ENCODE results near the gene CLCN3.
A peak's percentile ranks its signal among the peaks of the same experiment; 100 is the strongest.
"Not testable (repeated sequence)": the region's sequence is repeated elsewhere in the genome, so short reads cannot be mapped to it uniquely, and the experiment has no call there.

The CLCN3 gene

DNA sequence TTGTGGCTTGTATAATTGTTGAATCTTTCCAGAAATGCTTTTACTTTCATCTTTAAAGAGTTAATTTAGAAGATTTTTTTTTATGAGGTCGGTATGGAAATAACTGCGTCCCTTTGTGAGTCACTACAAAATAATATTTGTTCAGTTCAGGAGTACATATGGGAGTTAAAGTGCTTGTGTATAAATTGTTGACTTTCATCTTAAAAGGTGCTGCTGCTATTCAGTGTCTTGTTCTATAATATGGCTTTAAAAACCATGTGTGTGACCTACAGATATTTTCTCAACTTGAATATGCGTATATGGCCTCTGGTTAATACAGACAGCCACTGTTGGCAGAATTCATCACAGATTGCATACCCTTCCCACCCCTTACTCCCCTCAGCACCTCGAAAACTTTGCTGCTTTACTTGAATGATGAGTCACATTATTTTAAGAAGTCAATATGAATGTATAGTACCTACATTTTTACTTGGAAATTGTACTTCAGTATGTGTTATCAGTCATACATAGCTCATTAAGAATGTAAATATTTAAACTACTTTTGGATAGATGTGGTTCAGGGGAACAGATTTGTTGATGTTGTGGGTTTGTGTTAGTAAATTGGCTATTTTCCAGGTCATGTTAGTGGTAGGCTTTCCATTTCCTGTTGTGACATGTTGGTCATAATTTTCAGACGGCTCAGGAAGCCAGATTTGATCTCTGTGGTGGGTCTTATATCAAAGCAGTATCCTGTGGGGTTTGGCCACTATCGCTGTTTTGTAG lies 1.5 kb downstream of the CLCN3 start:
- Histone ChIP-seq H3K4me2 (ENCODE audit: low read depth, low read length) (peak overlapping the region; percentile 91), H3K79me2 (ENCODE audit: low read length) (peaks cover 63% of the 10 kb centered on the region), H3K36me3 (replicated peaks; ENCODE audit: insufficient read depth, low read length) (no peaks in the 10 kb centered on the region), H3F3A (ENCODE audit: insufficient read depth, low read length) (peaks cover 6% of the 10 kb centered on the region), H3K4me1 (ENCODE audit: low read length) (peaks cover 15% of the 10 kb centered on the region), H3K9ac (ENCODE audit: low read length) (peak overlapping the region; percentile 92; the same call in 1 of the 2 replicates), H3K27me3 (replicated peaks; ENCODE audit: insufficient read depth, low read length) (no peaks in the 10 kb centered on the region), H3K9me2 (replicated peaks; ENCODE audit: insufficient read depth, low read length) (no peaks in the 10 kb centered on the region), H3K4me3 (ENCODE audit: low read length) (peak overlapping the region; percentile 98), H2AFZ (ENCODE audit: low read length) (no peak overlapping the region), H3K27ac (ENCODE audit: low read length) (peak overlapping the region; percentile 14; the same call in 1 of the 2 replicates), H3K9me3 (replicated peaks; ENCODE audit: insufficient read depth, low read length) (no peaks in the 10 kb centered on the region), H4K20me1 (ENCODE audit: insufficient read depth, low read length) (no peaks in the 10 kb centered on the region)
- DNase-seq = peak; percentile 40
- TF ChIP-seq EZH2phosphoT487 (IDR thresholded peaks at IDR 0.05; ENCODE audit: low read length) = no peak
- TF ChIP-seq, protein P1, sequence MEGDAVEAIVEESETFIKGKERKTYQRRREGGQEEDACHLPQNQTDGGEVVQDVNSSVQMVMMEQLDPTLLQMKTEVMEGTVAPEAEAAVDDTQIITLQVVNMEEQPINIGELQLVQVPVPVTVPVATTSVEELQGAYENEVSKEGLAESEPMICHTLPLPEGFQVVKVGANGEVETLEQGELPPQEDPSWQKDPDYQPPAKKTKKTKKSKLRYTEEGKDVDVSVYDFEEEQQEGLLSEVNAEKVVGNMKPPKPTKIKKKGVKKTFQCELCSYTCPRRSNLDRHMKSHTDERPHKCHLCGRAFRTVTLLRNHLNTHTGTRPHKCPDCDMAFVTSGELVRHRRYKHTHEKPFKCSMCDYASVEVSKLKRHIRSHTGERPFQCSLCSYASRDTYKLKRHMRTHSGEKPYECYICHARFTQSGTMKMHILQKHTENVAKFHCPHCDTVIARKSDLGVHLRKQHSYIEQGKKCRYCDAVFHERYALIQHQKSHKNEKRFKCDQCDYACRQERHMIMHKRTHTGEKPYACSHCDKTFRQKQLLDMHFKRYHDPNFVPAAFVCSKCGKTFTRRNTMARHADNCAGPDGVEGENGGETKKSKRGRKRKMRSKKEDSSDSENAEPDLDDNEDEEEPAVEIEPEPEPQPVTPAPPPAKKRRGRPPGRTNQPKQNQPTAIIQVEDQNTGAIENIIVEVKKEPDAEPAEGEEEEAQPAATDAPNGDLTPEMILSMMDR (IDR thresholded peaks at IDR 0.05; ENCODE audit: low read length) = no peak
- TF ChIP-seq EZH2 (optimal IDR thresholded peaks at IDR 0.05; ENCODE audit: low read depth, low read length) = no peak

- Histone ChIP-seq H3K79me2 (ENCODE audit: low read length) (peaks cover 70% of the 10 kb centered on the region), H3K9ac (ENCODE audit: low read length) (no peak overlapping the region)
Measured at GRCh38 chr4:169622566-169622965, 2.2 kb downstream of the CLCN3 start.

GRCh38 chr4:169624012-169624411 lies 3.6 kb downstream of the CLCN3 start:
- H3K9me2 ChIP-seq (replicated peaks; ENCODE audit: insufficient read depth, low read length); H2AFZ ChIP-seq (ENCODE audit: low read length); H3K36me3 ChIP-seq (replicated peaks; ENCODE audit: insufficient read depth, low read length); H3K4me1 ChIP-seq (ENCODE audit: low read length); H3K4me3 ChIP-seq (ENCODE audit: low read length); H3K9me3 ChIP-seq (replicated peaks; ENCODE audit: insufficient read depth, low read length); H3K4me2 ChIP-seq (ENCODE audit: low read depth, low read length); H3K27me3 ChIP-seq (replicated peaks; ENCODE audit: insufficient read depth, low read length); H3F3A ChIP-seq (ENCODE audit: insufficient read depth, low read length); H3K27ac ChIP-seq (ENCODE audit: low read length); H3K9ac ChIP-seq (ENCODE audit: low read length); DNase-seq; H4K20me1 ChIP-seq (ENCODE audit: insufficient read depth, low read length): not testable (repeated sequence)
- peaks cover 74% of the 10 kb centered on the region for H3K79me2 ChIP-seq (ENCODE audit: low read length)

More at GRCh38 chr4:169622566-169622965, 2.2 kb downstream of the CLCN3 start:
- H3F3A ChIP-seq (ENCODE audit: insufficient read depth, low read length) = peaks cover 6% of the 10 kb centered on the region
- H3K36me3 ChIP-seq (replicated peaks; ENCODE audit: insufficient read depth, low read length) = no peaks in the 10 kb centered on the region
- H3K4me1 ChIP-seq (ENCODE audit: low read length) = peaks cover 15% of the 10 kb centered on the region
- H3K27ac ChIP-seq (ENCODE audit: low read length) = no peak overlapping the region
- no peak for DNase-seq
- peak overlapping the region; percentile 91 for H3K4me2 ChIP-seq (ENCODE audit: low read depth, low read length)
- TF ChIP-seq, protein P1 (IDR thresholded peaks at IDR 0.05; ENCODE audit: low read length) = no peak
- TF ChIP-seq EZH2 (optimal IDR thresholded peaks at IDR 0.05; ENCODE audit: low read depth, low read length) (no peak), EZH2phosphoT487 (IDR thresholded peaks at IDR 0.05; ENCODE audit: low read length) (no peak)
- no peaks in the 10 kb centered on the region for H3K27me3 ChIP-seq (replicated peaks; ENCODE audit: insufficient read depth, low read length)
- H4K20me1 ChIP-seq (ENCODE audit: insufficient read depth, low read length) = no peaks in the 10 kb centered on the region
- no peaks in the 10 kb centered on the region for H3K9me3 ChIP-seq (replicated peaks; ENCODE audit: insufficient read depth, low read length)
- H3K9me2 ChIP-seq (replicated peaks; ENCODE audit: insufficient read depth, low read length) = no peaks in the 10 kb centered on the region
- no peak overlapping the region for H2AFZ ChIP-seq (ENCODE audit: low read length)
- no peak overlapping the region for H3K4me3 ChIP-seq (ENCODE audit: low read length)

- H3K27ac ChIP-seq (ENCODE audit: low read length) = no peak overlapping the region
- no peaks in the 10 kb centered on the region for H3K9me2 ChIP-seq (replicated peaks; ENCODE audit: insufficient read depth, low read length)
- H3K36me3 ChIP-seq (replicated peaks; ENCODE audit: insufficient read depth, low read length) = no peaks in the 10 kb centered on the region
- no peaks in the 10 kb centered on the region for H3K27me3 ChIP-seq (replicated peaks; ENCODE audit: insufficient read depth, low read length)
- no peak overlapping the region for H3K9ac ChIP-seq (ENCODE audit: low read length)
- no peak for TF ChIP-seq EZH2 (optimal IDR thresholded peaks at IDR 0.05; ENCODE audit: low read depth, low read length)
- TF ChIP-seq EZH2phosphoT487 (IDR thresholded peaks at IDR 0.05; ENCODE audit: low read length) = no peak
- TF ChIP-seq, protein P1 (IDR thresholded peaks at IDR 0.05; ENCODE audit: low read length) = no peak
- no peaks in the 10 kb centered on the region for H3F3A ChIP-seq (ENCODE audit: insufficient read depth, low read length)
- no peak overlapping the region for H3K4me2 ChIP-seq (ENCODE audit: low read depth, low read length)
- H3K4me1 ChIP-seq (ENCODE audit: low read length) = peaks cover 7% of the 10 kb centered on the region
- H3K9me3 ChIP-seq (replicated peaks; ENCODE audit: insufficient read depth, low read length) = no peaks in the 10 kb centered on the region
- no peak overlapping the region for H2AFZ ChIP-seq (ENCODE audit: low read length)
- no peak overlapping the region for H3K4me3 ChIP-seq (ENCODE audit: low read length)
- H4K20me1 ChIP-seq (ENCODE audit: insufficient read depth, low read length) = no peaks in the 10 kb centered on the region
- DNase-seq = no peak
- peaks cover 77% of the 10 kb centered on the region for H3K79me2 ChIP-seq (ENCODE audit: low read length)
Measured at GRCh38 chr4:169625886-169626285, 5.5 kb downstream of the CLCN3 start.
